Stimulated activated CD8-positive, alpha-beta memory T cell treated with anti-CD3 and anti-CD28 coated beads, Interleukin-4, amount 100 ng/mL, for 24 hours (primary cell): ENCODE results near the gene SDF2L1.
"Not testable (repeated sequence)": the region's sequence is repeated elsewhere in the genome, so short reads cannot be mapped to it uniquely, and the experiment has no call there.

Experiments used
- DNase-seq: peaks from one replicate; pipeline ENCODE4 v3.0.0-alpha.2; 2020; ENCODE audit warnings: low read depth

SDF2L1 gene

DNA sequence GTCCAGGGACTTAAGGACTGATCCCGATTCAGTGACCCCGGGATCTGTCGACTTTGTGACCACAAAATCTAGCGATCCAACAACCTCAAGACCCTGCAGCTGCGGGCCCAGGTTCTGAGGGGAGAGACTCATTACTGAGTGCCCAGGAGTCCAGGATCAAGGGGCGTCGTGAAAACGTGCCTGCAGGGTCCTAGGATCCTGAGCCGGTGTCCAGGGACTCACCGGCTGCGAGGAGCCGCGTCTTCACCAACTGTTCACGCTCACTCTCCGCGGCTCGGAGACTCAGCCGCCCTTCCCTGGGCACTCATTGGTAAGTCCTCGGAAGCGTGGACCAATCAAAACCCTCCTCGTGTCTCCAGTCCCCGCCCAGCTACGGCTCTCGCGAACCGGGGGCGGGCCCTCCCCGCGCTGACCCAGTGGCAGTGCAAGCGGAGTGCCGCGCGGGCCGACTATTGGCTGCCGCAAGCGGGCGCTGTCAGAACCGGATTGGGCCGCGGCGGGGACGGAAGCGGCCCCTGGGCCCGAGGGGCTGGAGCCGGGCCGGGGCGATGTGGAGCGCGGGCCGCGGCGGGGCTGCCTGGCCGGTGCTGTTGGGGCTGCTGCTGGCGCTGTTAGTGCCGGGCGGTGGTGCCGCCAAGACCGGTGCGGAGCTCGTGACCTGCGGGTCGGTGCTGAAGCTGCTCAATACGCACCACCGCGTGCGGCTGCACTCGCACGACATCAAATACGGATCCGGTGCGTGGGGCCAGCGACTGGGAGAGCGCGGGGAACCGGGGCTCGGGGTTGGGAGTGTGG lies at the start of gene SDF2L1:
Gene SDF2L1 (plus strand): TSS at position 514 of the 795 bp plus-strand sequence. CDS start 35 bp downstream, at position 549.
- DNase-seq, result peak; percentile 98

DNA sequence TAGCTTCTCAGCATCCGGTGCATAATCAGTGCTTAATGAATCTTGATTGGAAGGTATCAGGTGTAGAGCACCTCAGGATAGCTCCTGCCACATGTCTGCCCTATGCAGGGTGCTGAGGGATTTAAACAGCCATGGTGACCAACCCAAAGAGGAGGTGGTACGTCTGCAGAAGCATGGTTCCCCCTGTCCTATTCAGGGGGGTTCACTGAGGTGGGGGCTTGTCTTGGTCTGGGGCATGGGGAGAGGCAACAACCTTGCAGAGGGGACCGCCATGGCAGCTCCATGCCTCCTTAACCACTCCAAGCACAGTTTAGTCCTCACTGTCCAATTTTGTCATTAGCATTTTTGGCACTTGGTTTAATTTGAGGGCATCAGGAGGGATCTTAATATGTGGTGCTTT lies 49.7 kb upstream of the SDF2L1 start:
- DNase-seq, result no peak

- DNase-seq, result no peak
Observed at GRCh38 chr22:21593406-21594232, 48.5 kb upstream of the SDF2L1 start.

GRCh38 chr22:21594865-21595452 lies 47.1 kb upstream of the SDF2L1 start:
- no peak for DNase-seq

- DNase-seq, result not testable (repeated sequence)
Observed at GRCh38 chr22:21596356-21597135, 45.6 kb upstream of the SDF2L1 start.

- DNase-seq, result no peak
Observed at GRCh38 chr22:21598302-21598701, 43.8 kb upstream of the SDF2L1 start.

GRCh38 chr22:21599053-21599893 lies 42.8 kb upstream of the SDF2L1 start:
- no peak for DNase-seq

GRCh38 chr22:21602579-21602978 lies 39.5 kb upstream of the SDF2L1 start:
- DNase-seq, result no peak

GRCh38 chr22:21603973-21604372 lies 38.1 kb upstream of the SDF2L1 start:
- no peak for DNase-seq

GRCh38 chr22:21605887-21606564 lies 36.1 kb upstream of the SDF2L1 start:
- DNase-seq, result no peak

GRCh38 chr22:21606775-21607174 lies 35.3 kb upstream of the SDF2L1 start:
- no peak for DNase-seq

GRCh38 chr22:21609556-21610157 lies 32.4 kb upstream of the SDF2L1 start:
- DNase-seq, result not testable (repeated sequence)

- DNase-seq, result no peak
Observed at GRCh38 chr22:21611210-21611977, 30.7 kb upstream of the SDF2L1 start.

DNA sequence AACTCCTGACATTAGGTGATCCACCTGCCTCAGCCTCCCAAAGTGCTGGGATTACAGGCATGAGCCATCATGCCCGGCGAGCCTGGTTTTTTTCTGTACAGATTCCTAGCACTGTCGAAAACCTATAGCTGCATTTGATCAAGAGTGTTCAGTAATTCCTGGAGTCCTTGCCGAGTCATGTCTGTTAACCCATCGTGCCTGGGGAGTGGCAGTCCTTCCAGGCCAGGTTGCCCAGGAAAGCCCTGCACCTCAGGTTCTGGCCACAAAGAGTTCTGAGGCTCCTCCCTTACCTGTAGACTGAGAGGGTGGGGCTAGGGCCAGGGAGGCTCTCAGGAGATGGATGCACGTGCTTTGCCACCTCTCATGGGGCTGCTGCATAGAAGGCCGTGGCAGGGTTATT lies 29.2 kb upstream of the SDF2L1 start:
- no peak for DNase-seq

GRCh38 chr22:21613553-21614233 lies 28.4 kb upstream of the SDF2L1 start:
- DNase-seq, result no peak

GRCh38 chr22:21615731-21616130 lies 26.4 kb upstream of the SDF2L1 start:
- DNase-seq, result no peak

DNA sequence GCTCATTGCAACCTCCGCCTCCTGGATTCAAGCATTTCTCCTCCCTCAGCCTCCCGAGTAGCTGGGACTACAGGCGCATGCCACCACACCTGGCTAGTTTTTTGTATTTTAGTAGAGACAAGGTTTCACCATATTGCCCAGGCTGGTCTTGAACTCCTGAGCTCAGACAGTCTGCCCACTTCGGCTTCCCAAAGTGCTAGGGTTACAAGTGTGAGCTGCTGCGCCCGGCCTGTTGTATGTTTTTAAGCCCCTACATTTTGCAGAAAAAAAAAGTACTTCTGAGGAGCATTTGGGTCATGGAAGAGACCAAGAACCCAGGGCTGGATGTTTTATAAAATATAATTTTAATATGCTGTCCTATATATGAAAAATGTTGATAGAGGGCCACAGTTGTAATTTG lies 24.8 kb upstream of the SDF2L1 start:
- DNase-seq, result not testable (repeated sequence)

- no peak for DNase-seq
Observed at GRCh38 chr22:21621025-21621424, 21.1 kb upstream of the SDF2L1 start.
